ENCODE results near the gene CDADC1. TPM values are rescaled to one million over a fixed set of nuclear protein-coding genes. Genes with fewer than 3 reads are reported as not detected.
A peak's percentile ranks its signal among the peaks of the same experiment; 100 is the strongest.

Gene CDADC1
- total and polyA plus RNA-seq, 3 donors from 2014 or later, result 18.5 to 33.2 (median 32.5) TPM

GRCh38 chr13:49220036-49220855, 27.5 kb upstream of the CDADC1 start, which contains the start of gene MLNR:
MLNR (plus strand) TSS chr13:49220338; CDS start chr13:49220338, 0 bp downstream.
- Histone ChIP-seq H3K9me3 (no peaks in the 10 kb centered on the region), H3K27ac (no peak within 1 kb of the TSS), H3K4me1 (peaks cover 4% of the 10 kb centered on the region), H3K36me3 (ENCODE audit: low read depth, missing control alignments) (no peaks in the 10 kb centered on the region), H3K4me3 (peak within 1 kb of the TSS; percentile 11 to 42), H3K27me3 (no peaks in the 10 kb centered on the region)
- intact Hi-C loops (cut with DNase I; ENCODE audit: low total_unique reads), result no loop called here
- no peak for TF ChIP-seq POLR2A (IDR thresholded peaks at IDR 0.05)
- TF ChIP-seq CTCF (IDR thresholded peaks at IDR 0.05), result no peak
- WGBS, 2 donors, result 2 to 7% methylated on average over 33 to 58 of the region's 111 CpGs
- peak; percentile 29 for DNase-seq

- Histone ChIP-seq H3K36me3 (ENCODE audit: low read depth, missing control alignments) (no peaks in the 10 kb centered on the region), H3K27ac (no peak overlapping the region), H3K4me3 (peak overlapping the region; percentile 11 to 42), H3K9me3 (no peaks in the 10 kb centered on the region), H3K4me1 (peaks cover 4% of the 10 kb centered on the region), H3K27me3 (no peaks in the 10 kb centered on the region)
- TF ChIP-seq CTCF (IDR thresholded peaks at IDR 0.05) (no peak), POLR2A (IDR thresholded peaks at IDR 0.05) (no peak)
- 4 to 15% methylated on average over 11 to 72 of the region's 73 CpGs for WGBS, 2 donors
- DNase-seq, result no peak
- intact Hi-C loops (cut with DNase I; ENCODE audit: low total_unique reads), result no loop called here
These were observed 26.7 kb upstream of the CDADC1 start for GRCh38 chr13:49220856-49221589.

GRCh38 chr13:49221590-49221965, 26.1 kb upstream of the CDADC1 start:
- no peaks in the 10 kb centered on the region for H3K27me3 ChIP-seq

GRCh38 chr13:49225223-49226042, 22.3 kb upstream of the CDADC1 start:
- H3K27ac ChIP-seq, result no peak overlapping the region
- TF ChIP-seq CTCF (IDR thresholded peaks at IDR 0.05) (no peak), POLR2A (IDR thresholded peaks at IDR 0.05) (no peak)
- DNase-seq, result no peak
- intact Hi-C loops (cut with DNase I; ENCODE audit: low total_unique reads), result no loop called here
- H3K4me1 ChIP-seq, result peaks cover 4% of the 10 kb centered on the region
- WGBS, 2 donors, result 75 to 77% methylated on average over 4 to 5 of the region's 5 CpGs
- no peaks in the 10 kb centered on the region for H3K36me3 ChIP-seq (ENCODE audit: low read depth, missing control alignments)
- no peaks in the 10 kb centered on the region for H3K27me3 ChIP-seq
- no peak overlapping the region for H3K4me3 ChIP-seq
- no peaks in the 10 kb centered on the region for H3K9me3 ChIP-seq

More at GRCh38 chr13:49221590-49221965, 26.1 kb upstream of the CDADC1 start:
- intact Hi-C loops (cut with DNase I; ENCODE audit: low total_unique reads), result no loop called here
- TF ChIP-seq CTCF (IDR thresholded peaks at IDR 0.05) (no peak), POLR2A (IDR thresholded peaks at IDR 0.05) (no peak)
- no peak overlapping the region for H3K27ac ChIP-seq
- 51 to 69% methylated on average over 4 of the region's 4 CpGs for WGBS, 2 donors
- H3K4me3 ChIP-seq, result peak overlapping the region in 1 of 2 donors; percentile 6
- H3K9me3 ChIP-seq, result no peaks in the 10 kb centered on the region
- peaks cover 4% of the 10 kb centered on the region for H3K4me1 ChIP-seq
- no peaks in the 10 kb centered on the region for H3K36me3 ChIP-seq (ENCODE audit: low read depth, missing control alignments)
- DNase-seq, result no peak
